Esophagus squamous epithelium (tissue), 4 donors: Measurements from ENCODE around the gene CGB2.

ENCODE experiments used
- POLR2A ChIP-seq, 4 donors: fragments of 450-650 bp; IDR thresholded peaks; one replicate each; pipeline ENCODE4 v1.6.1; 2017; ENCODE audit warnings: antibody characterized with exemption in 4 of 4, mild to moderate bottlenecking in 4 of 4, moderate library complexity in 3 of 4
- TF ChIP-seq, protein P1 (sequence below), 6 experiments: fragments of 450-650 bp in 4 of 6; fragments of 200-600 bp in 2 of 6; sonication (generic) in 2 of 6; IDR thresholded peaks; one replicate each; pipeline ENCODE4 v1.5.1; 2016 to 2019; ENCODE audit warnings: antibody characterized with exemption in 6 of 6, mild to moderate bottlenecking in 4 of 6, moderate library complexity in 4 of 6

DNA sequence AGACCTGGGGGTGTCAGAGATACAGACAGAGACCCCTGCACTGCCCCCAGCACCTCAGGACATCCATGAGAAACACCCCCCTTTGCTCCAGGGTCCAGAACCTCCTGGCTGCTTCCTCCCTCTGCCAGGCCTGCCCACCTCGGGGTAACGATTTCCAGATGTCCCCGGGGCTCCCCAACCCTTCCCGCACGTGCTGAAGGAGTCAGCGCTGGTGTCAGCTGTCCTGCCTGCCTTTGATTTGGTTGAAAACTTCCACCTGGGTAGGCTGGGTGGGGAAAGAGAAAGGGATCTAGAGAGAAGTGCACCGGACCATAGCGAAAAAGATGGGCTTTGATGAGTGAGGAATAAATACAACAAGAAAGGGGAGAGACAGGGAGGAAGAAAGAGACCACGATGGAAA, 27.4 kb downstream of the CGB2 start:
- TF ChIP-seq, protein P1, sequence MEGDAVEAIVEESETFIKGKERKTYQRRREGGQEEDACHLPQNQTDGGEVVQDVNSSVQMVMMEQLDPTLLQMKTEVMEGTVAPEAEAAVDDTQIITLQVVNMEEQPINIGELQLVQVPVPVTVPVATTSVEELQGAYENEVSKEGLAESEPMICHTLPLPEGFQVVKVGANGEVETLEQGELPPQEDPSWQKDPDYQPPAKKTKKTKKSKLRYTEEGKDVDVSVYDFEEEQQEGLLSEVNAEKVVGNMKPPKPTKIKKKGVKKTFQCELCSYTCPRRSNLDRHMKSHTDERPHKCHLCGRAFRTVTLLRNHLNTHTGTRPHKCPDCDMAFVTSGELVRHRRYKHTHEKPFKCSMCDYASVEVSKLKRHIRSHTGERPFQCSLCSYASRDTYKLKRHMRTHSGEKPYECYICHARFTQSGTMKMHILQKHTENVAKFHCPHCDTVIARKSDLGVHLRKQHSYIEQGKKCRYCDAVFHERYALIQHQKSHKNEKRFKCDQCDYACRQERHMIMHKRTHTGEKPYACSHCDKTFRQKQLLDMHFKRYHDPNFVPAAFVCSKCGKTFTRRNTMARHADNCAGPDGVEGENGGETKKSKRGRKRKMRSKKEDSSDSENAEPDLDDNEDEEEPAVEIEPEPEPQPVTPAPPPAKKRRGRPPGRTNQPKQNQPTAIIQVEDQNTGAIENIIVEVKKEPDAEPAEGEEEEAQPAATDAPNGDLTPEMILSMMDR (IDR thresholded peaks at IDR 0.05): no peak
- TF ChIP-seq POLR2A (IDR thresholded peaks at IDR 0.05): no peak
